K562 (cell line): ENCODE data around the gene CHRNA3. TPM values are rescaled to one million over a fixed set of nuclear protein-coding genes. Genes with fewer than 3 reads are reported as not detected.

Experiments used
- ATAC-seq: fragments of 200-7000 bp; cut with Tn5 transposase; 3 replicates; pipeline ENCODE4 v1.9.1; 2020; ENCODE audit warnings: moderate library complexity
- BruUV-seq: library from RNA; stranded (reverse); fragments of 400-500 nt; replicated peaks from 2 replicates; lab custom pipeline; 2021; lab: Mats Ljungman, UMichigan
- CTCF ChIA-PET: fragments of 300-600 bp; formaldehyde crosslinking; extraction: SDS; loops from one replicate; lab custom pipeline; 2021; ENCODE audit warnings: low intra/inter-chr PET ratio; lab: Yijun Ruan, JAX
- POLR2A ChIA-PET: fragments of 300-600, 350-650 bp; sonication (Branson Sonifier 250); formaldehyde crosslinking; extraction: SDS; loops from one replicate; lab custom pipeline; 2021; ENCODE audit warnings: antibody characterized with exemption, inconsistent platforms; lab: Yijun Ruan, JAX
- DNase-seq, 4 experiments: peaks; one replicate each; pipeline versions ENCODE4 v3.0.0 to v3.0.0-alpha.2; 2011 to 2018; ENCODE audit warnings: low spot score in 3 of 4, mixed read lengths in 3 of 4; ENCODE audit errors: extremely low read depth in 1 of 4
- FAIRE-seq: peaks from 2 replicates; lab custom pipeline; 2011; peaks lifted over from hg19 to GRCh38; lab: Jason Lieb, UNC
- H2AFZ ChIP-seq: 2 replicates; pipeline ENCODE4 v1.6.0; 2011; ENCODE audit warnings: low read depth, low read length, control low read depth, inconsistent platforms
- H3K27ac ChIP-seq: fragments of 200-600 bp; 3 replicates; pipeline ENCODE4 v1.8.0; 2011; ENCODE audit warnings: low read depth, mild to moderate bottlenecking, control low read depth, inconsistent platforms, low read length, moderate library complexity, mixed read lengths; ENCODE audit errors: extremely low read depth
- H3K27me3 ChIP-seq, 2 experiments: fragments of 300-600 bp in 1 of 2; 2 replicates in 1 of 2; 3 replicates in 1 of 2; pipeline versions ENCODE4 v1.6.0 to v1.8.0; 2011; ENCODE audit warnings: inconsistent platforms in 2 of 2, low read length in 2 of 2, mild to moderate bottlenecking in 1 of 2, mixed read lengths in 1 of 2, moderate library complexity in 1 of 2; ENCODE audit not compliant: control insufficient read depth in 2 of 2, insufficient read depth in 2 of 2
- H3K36me3 ChIP-seq: fragments of 300-600 bp; 3 replicates; pipeline ENCODE4 v1.8.0; 2011; ENCODE audit warnings: mild to moderate bottlenecking, low read length, inconsistent platforms; ENCODE audit not compliant: control insufficient read depth, insufficient read depth
- H3K4me1 ChIP-seq, 2 experiments: fragments of 200-600 bp in 1 of 2; replicated peaks in 1 of 2; 2 replicates in 1 of 2; 3 replicates in 1 of 2; pipeline versions ENCODE4 v1.5.1 to v1.8.0; 2011; ENCODE audit warnings: inconsistent platforms in 2 of 2, low read length in 2 of 2, mild to moderate bottlenecking in 1 of 2, mixed read lengths in 1 of 2, moderate library complexity in 1 of 2; ENCODE audit not compliant: control insufficient read depth in 2 of 2, insufficient read depth in 2 of 2
- H3K4me2 ChIP-seq: 2 replicates; pipeline ENCODE4 v1.6.1; 2011; ENCODE audit warnings: low read length, control low read depth, inconsistent platforms, mixed read lengths; ENCODE audit not compliant: insufficient read depth
- H3K4me3 ChIP-seq: fragments of 200-600 bp; sonication (generic), shearing (Covaris generic); 2 replicates; pipeline ENCODE4 v1.5.1; 2016; ENCODE audit warnings: control low read depth, inconsistent platforms
- H3K79me2 ChIP-seq: fragments of 200-600 bp; 3 replicates; pipeline ENCODE4 v1.8.0; 2011; ENCODE audit warnings: low read length, inconsistent platforms; ENCODE audit not compliant: control insufficient read depth, insufficient read depth
- H3K9ac ChIP-seq, 2 experiments: 2 replicates each; pipeline versions ENCODE4 v1.6.0 to v1.6.1; 2011; ENCODE audit warnings: low read depth in 2 of 2, low read length in 2 of 2, control low read depth in 1 of 2, inconsistent platforms in 1 of 2, mild to moderate bottlenecking in 1 of 2, mixed read lengths in 1 of 2; ENCODE audit not compliant: insufficient read depth in 1 of 2
- H3K9me1 ChIP-seq: one replicate; pipeline ENCODE4 v1.6.0; 2011; ENCODE audit warnings: inconsistent platforms, mild to moderate bottlenecking, low read length, moderate library complexity; ENCODE audit not compliant: control insufficient read depth, insufficient read depth
- H3K9me3 ChIP-seq: replicated peaks from 2 replicates; pipeline ENCODE4 v1.5.1; 2011; ENCODE audit warnings: low read depth, low read length, inconsistent platforms; ENCODE audit not compliant: control insufficient read depth, insufficient read depth
- H4K20me1 ChIP-seq: replicated peaks from 2 replicates; pipeline ENCODE4 v1.6.1; 2011; ENCODE audit warnings: low read length, inconsistent platforms, mixed read lengths; ENCODE audit not compliant: control insufficient read depth, insufficient read depth
- ARHGAP35 ChIP-seq: fragments of 450-650 bp; IDR thresholded peaks from 2 replicates; pipeline ENCODE4 v1.6.1; 2018; ENCODE audit not compliant: partially characterized antibody
- CBFB ChIP-seq: sonication (generic); formaldehyde crosslinking; IDR thresholded peaks from 2 replicates; pipeline ENCODE4 v1.4.0; 2020; ENCODE audit warnings: mild to moderate bottlenecking, missing genetic modification reagents
- FOS ChIP-seq: IDR thresholded peaks from 3 replicates; pipeline ENCODE4 v1.6.1; 2011; ENCODE audit not compliant: insufficient read length; ENCODE audit errors: extremely low read depth
- JUNB ChIP-seq: fragments of 450-650 bp; formaldehyde crosslinking; conservative IDR thresholded peaks from 2 replicates; pipeline ENCODE4 v1.4.0; 2020; ENCODE audit warnings: mild to moderate bottlenecking
- KHSRP ChIP-seq: fragments of 450-650 bp; IDR thresholded peaks from 2 replicates; pipeline ENCODE4 v1.6.1; 2017
- NR2C1 ChIP-seq, 2 experiments: fragments of 450-650 bp; IDR thresholded peaks; 2 replicates each; pipeline ENCODE4 v1.6.1; 2017; ENCODE audit warnings: mild to moderate bottlenecking in 2 of 2, antibody characterized with exemption in 1 of 2, inconsistent platforms in 1 of 2, missing compliant biosample characterization in 1 of 2, missing genetic modification characterization in 1 of 2
- POLR2B ChIP-seq: fragments of 450-650 bp; IDR thresholded peaks from 2 replicates; pipeline ENCODE4 v1.6.1; 2018; ENCODE audit warnings: low read depth; ENCODE audit not compliant: partially characterized antibody
- SETDB1 ChIP-seq: IDR thresholded peaks from one replicate; pipeline ENCODE4 v1.6.1; 2012; ENCODE audit warnings: low read length, control low read depth, inconsistent platforms
- SNIP1 ChIP-seq: fragments of 450-650 bp; IDR thresholded peaks from 2 replicates; pipeline ENCODE4 v1.7.1; 2017; ENCODE audit warnings: low read depth, mild to moderate bottlenecking
- SRSF7 ChIP-seq: fragments of 200-400 bp; formaldehyde crosslinking; optimal IDR thresholded peaks from 2 replicates; pipeline ENCODE3; 2017; ENCODE audit warnings: mild to moderate bottlenecking, low read depth, low read length
- STAG1 ChIP-seq: sonication (generic); formaldehyde crosslinking; IDR thresholded peaks from 2 replicates; pipeline ENCODE4 v1.5.0; 2020; ENCODE audit warnings: missing genetic modification reagents, borderline replicate concordance
- TRIM28 ChIP-seq: fragments of 450-650 bp; IDR thresholded peaks from 2 replicates; pipeline ENCODE4 v1.6.1; 2017
- ZNF146 ChIP-seq: IDR thresholded peaks from one replicate; pipeline ENCODE4 v1.6.1; 2018; ENCODE audit warnings: missing compliant biosample characterization; ENCODE audit not compliant: unreplicated experiment
- ZNF551 ChIP-seq: fragments of 250-450 bp; sonication (Bioruptor Pico); IDR thresholded peaks from 2 replicates; pipeline ENCODE4 v1.5.0; 2021; ENCODE audit warnings: mild to moderate bottlenecking, moderate library complexity
- WGBS: fragments of 100-300 bp; shearing (Covaris generic); methylation state at CpG from one replicate; pipeline ENCODE4 v1.1.6; 2016; ENCODE audit warnings: low coverage, mixed read lengths; ENCODE audit not compliant: insufficient coverage; ENCODE audit errors: missing lambda C conversion rate; 5-methylcytosine and 5-hydroxymethylcytosine counted together
- in situ Hi-C: fragments of 300-500 bp; cut with MboI; formaldehyde crosslinking; loops from 4 replicates; pipeline ENCODE4 v1.15.0; 2018; ENCODE audit warnings: inconsistent platforms, mixed read lengths
- intact Hi-C: fragments of 100-400 bp; cut with micrococcal nuclease; formaldehyde crosslinking; loops from 2 replicates; pipeline ENCODE4 v1.14.2; 2022
- polyA plus RNA-seq, 8 experiments: library from polyadenylated mRNA; depleted of rRNA in 4 of 8; stranded (reverse) in 5 of 8; unstranded in 3 of 8; fragments of >200 nt; fragmentation: Nextera tagmentation in 2 of 8; fragmentation: Illumina TruSeq in 1 of 8; extraction: Ambion mirVana in 2 of 8; extraction: Trizol in 1 of 8; gene quantifications; 2 replicates each; pipeline versions ENCODE4 v1.2.1 to v1.2.3, GENCODE V29; 2011 to 2014; ENCODE audit warnings: inconsistent platforms in 1 of 8, missing spikeins in 1 of 8
- total RNA-seq, 7 experiments: library from RNA; depleted of rRNA in 6 of 7; stranded (reverse); fragments of >200 nt in 6 of 7; fragmentation: Illumina TruSeq in 2 of 7; extraction: Trizol in 2 of 7; gene quantifications; 2 replicates each; pipeline versions ENCODE4 v1.2.1 to v1.2.3, GENCODE V29; 2011 to 2021; ENCODE audit warnings: low replicate concordance in 1 of 7
- TF ChIP-seq, protein P1 (sequence below): sonication (generic); formaldehyde crosslinking; IDR thresholded peaks from 2 replicates; pipeline ENCODE4 v1.8.1; 2023; ENCODE audit warnings: missing genetic modification reagents, mild to moderate bottlenecking, borderline replicate concordance

Gene CHRNA3
- total and polyA plus RNA-seq, 9 of the 15 experiments (the other 6 are each of a cell fraction or from before 2014, with no cell fraction given) = 0.01 TPM; not detected in 8

DNA sequence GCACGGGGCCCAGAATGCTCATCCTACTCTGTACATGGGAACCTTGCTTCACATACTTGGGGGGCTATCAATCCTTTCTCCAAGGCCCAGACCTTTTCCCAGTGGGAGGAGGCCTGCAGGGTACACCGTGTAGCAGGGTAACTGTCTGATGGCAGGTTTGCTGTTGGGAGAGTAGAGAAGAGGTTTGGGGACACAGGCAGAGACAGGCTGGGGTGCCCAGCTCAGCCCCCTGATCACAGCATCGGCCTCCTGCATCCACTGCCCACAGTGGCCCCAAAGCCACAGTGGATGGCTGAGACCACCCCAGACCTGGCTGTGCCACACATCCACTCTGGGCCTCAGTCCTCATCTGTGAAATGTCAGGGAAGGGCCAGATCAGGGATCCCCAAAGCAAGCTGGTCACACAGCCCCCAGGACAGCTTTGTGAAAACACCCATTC is 5.6 kb downstream of the CHRNA3 start (continued):
- TF ChIP-seq, protein P1, sequence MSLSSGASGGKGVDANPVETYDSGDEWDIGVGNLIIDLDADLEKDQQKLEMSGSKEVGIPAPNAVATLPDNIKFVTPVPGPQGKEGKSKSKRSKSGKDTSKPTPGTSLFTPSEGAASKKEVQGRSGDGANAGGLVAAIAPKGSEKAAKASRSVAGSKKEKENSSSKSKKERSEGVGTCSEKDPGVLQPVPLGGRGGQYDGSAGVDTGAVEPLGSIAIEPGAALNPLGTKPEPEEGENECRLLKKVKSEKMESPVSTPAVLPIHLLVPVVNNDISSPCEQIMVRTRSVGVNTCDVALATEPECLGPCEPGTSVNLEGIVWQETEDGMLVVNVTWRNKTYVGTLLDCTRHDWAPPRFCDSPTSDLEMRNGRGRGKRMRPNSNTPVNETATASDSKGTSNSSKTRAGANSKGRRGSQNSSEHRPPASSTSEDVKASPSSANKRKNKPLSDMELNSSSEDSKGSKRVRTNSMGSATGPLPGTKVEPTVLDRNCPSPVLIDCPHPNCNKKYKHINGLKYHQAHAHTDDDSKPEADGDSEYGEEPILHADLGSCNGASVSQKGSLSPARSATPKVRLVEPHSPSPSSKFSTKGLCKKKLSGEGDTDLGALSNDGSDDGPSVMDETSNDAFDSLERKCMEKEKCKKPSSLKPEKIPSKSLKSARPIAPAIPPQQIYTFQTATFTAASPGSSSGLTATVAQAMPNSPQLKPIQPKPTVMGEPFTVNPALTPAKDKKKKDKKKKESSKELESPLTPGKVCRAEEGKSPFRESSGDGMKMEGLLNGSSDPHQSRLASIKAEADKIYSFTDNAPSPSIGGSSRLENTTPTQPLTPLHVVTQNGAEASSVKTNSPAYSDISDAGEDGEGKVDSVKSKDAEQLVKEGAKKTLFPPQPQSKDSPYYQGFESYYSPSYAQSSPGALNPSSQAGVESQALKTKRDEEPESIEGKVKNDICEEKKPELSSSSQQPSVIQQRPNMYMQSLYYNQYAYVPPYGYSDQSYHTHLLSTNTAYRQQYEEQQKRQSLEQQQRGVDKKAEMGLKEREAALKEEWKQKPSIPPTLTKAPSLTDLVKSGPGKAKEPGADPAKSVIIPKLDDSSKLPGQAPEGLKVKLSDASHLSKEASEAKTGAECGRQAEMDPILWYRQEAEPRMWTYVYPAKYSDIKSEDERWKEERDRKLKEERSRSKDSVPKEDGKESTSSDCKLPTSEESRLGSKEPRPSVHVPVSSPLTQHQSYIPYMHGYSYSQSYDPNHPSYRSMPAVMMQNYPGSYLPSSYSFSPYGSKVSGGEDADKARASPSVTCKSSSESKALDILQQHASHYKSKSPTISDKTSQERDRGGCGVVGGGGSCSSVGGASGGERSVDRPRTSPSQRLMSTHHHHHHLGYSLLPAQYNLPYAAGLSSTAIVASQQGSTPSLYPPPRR (CRISPR knock-in tag) = no peak
- TF ChIP-seq ARHGAP35 = no peak
- TF ChIP-seq JUNB (CRISPR knock-in tag) = no peak
- no peak for TF ChIP-seq SNIP1
- TF ChIP-seq STAG1 (CRISPR knock-in tag) = no peak

DNA sequence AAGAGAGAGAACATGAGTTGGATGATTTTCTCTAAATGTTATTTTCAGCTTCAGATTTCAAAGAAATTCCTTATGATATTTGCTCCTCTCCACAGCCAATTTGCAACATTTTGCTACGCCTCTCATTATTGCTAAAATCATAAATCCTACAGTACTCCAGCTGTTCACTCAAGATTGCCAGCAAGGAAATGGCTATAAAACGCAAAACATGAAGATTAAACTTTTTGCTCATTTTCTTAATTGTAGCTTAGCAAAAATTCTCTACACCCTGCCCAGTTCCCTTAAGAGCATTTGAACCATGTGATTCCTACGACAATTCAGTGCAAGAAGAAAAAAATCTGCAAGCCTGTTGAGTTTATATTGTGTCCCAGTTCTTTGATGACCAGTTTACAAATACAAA is 6.8 kb downstream of the CHRNA3 start:
- intact Hi-C loops = no loop called here

More for the DNA sequence above, 6.8 kb downstream of the CHRNA3 start:
- no peak for FAIRE-seq
- Histone ChIP-seq H3K9me3 (no peaks in the 10 kb centered on the region), H3K4me3 (no peak overlapping the region), H3K27me3 (peaks cover 2 to 4% of the 10 kb centered on the region in 2 experiments; a peak in 4 of 5 replicates), H3K4me2 (no peak overlapping the region)
- no TSS peak for BruUV-seq
- no peak for ATAC-seq
- WGBS = 2% methylated on average over 3 of the region's 3 CpGs
- TF ChIP-seq NR2C1 (IDR thresholded peaks at IDR 0.05) (no peak), NR2C1 (tag; IDR thresholded peaks at IDR 0.05) (no peak), ZNF551 (no peak), SETDB1 (no peak), ZNF146 (CRISPR knock-in tag) (no peak), FOS (no peak), KHSRP (no peak), SRSF7 (no peak), CBFB (CRISPR knock-in tag) (no peak), POLR2B (no peak), TRIM28 (no peak)
- TF ChIP-seq, all 486 proteins: peak for 0
- no peaks in the 10 kb centered on the region for H3K4me1 ChIP-seq
- no peak overlapping the region for H2AFZ ChIP-seq
- no peak overlapping the region for H3K27ac ChIP-seq
- ChIA-PET POLR2A (interaction anchor here (0.6 kb wide), 1 partner anchor 12 kb away, joined by 3 read pairs; no protein-coding TSS in a partner anchor), CTCF (no interaction called here)
- no peak for DNase-seq
- no peaks in the 10 kb centered on the region for H3K36me3 ChIP-seq
- H3K79me2 ChIP-seq = no peaks in the 10 kb centered on the region
- H4K20me1 ChIP-seq = no peaks in the 10 kb centered on the region
- in situ Hi-C loops = no loop called here
- H3K9ac ChIP-seq = no peak overlapping the region
- no peaks in the 10 kb centered on the region for H3K9me1 ChIP-seq
